Limb (tissue), 2 donors: ENCODE measurements around the gene FAM114A1.
"Not testable (repeated sequence)": the region's sequence is repeated elsewhere in the genome, so short reads cannot be mapped to it uniquely, and the experiment has no call there.

Experiments
- DNase-seq, 2 donors: peaks; one replicate each; pipeline ENCODE4 v3.0.0-alpha.2; 2016; ENCODE audit errors: extremely low spot score in 2 of 2

The FAM114A1 gene

GRCh38 chr4:38902695-38903094, 35.1 kb downstream of the FAM114A1 start:
- DNase-seq = peak in 1 of 2 donors; percentile 53

- no peak for DNase-seq
These were observed 36.6 kb downstream of the FAM114A1 start for GRCh38 chr4:38904090-38904666.

GRCh38 chr4:38904682-38905081, 37.1 kb downstream of the FAM114A1 start:
- DNase-seq = no peak

GRCh38 chr4:38905652-38906385, 38.2 kb downstream of the FAM114A1 start:
- DNase-seq = no peak

GRCh38 chr4:38907696-38908270, 40.2 kb downstream of the FAM114A1 start:
- DNase-seq = no peak

- DNase-seq = no peak
These were observed 41.4 kb downstream of the FAM114A1 start for GRCh38 chr4:38909015-38909414.

- no peak for DNase-seq
These were observed 43.7 kb downstream of the FAM114A1 start for GRCh38 chr4:38911257-38911656.

GRCh38 chr4:38914854-38915253, 47.2 kb downstream of the FAM114A1 start:
- no peak for DNase-seq

- DNase-seq = not testable (repeated sequence)
These were observed 48.7 kb downstream of the FAM114A1 start for GRCh38 chr4:38916267-38916666.

- no peak for DNase-seq
These were observed 49.9 kb downstream of the FAM114A1 start for GRCh38 chr4:38917481-38918025.

GRCh38 chr4:38919494-38919893, 51.9 kb downstream of the FAM114A1 start:
- no peak for DNase-seq

GRCh38 chr4:38920186-38920585, 52.6 kb downstream of the FAM114A1 start:
- DNase-seq = no peak

- no peak for DNase-seq
These were observed 53.1 kb downstream of the FAM114A1 start for GRCh38 chr4:38920677-38921076.

GRCh38 chr4:38921151-38921550, 53.5 kb downstream of the FAM114A1 start:
- no peak for DNase-seq

GRCh38 chr4:38923746-38924145, 56.1 kb downstream of the FAM114A1 start:
- no peak for DNase-seq

GRCh38 chr4:38924353-38924752, 56.7 kb downstream of the FAM114A1 start:
- no peak for DNase-seq

- DNase-seq = no peak
These were observed 58.1 kb downstream of the FAM114A1 start for GRCh38 chr4:38925492-38926413.

GRCh38 chr4:38926896-38927295, 59.3 kb downstream of the FAM114A1 start:
- no peak for DNase-seq

GRCh38 chr4:38928568-38928967, 61.0 kb downstream of the FAM114A1 start:
- DNase-seq = no peak

GRCh38 chr4:38928974-38929373, 61.4 kb downstream of the FAM114A1 start:
- no peak for DNase-seq

GRCh38 chr4:38930204-38930603, 62.6 kb downstream of the FAM114A1 start:
- no peak for DNase-seq

GRCh38 chr4:38930707-38931106, 63.1 kb downstream of the FAM114A1 start:
- DNase-seq = no peak
